CD4-positive, alpha-beta T cell (primary cell): ENCODE measurements around the gene HHATL. TPM values are rescaled to one million over a fixed set of nuclear protein-coding genes. Genes with fewer than 3 reads are reported as not detected.

ENCODE experiments used
- ATAC-seq: fragments of 200-7000 bp; cut with Tn5 transposase; one replicate; pipeline ENCODE4 v1.10.0; 2022; ENCODE audit warnings: mild to moderate bottlenecking; ENCODE audit not compliant: poor library complexity
- CTCF ChIA-PET: fragments of 350-600 bp; sonication (Branson Sonifier 250); formaldehyde crosslinking; loops from one replicate; lab custom pipeline; 2021; ENCODE audit warnings: antibody characterized with exemption, inconsistent platforms; lab: Charles Lee
- POLR2A ChIA-PET: fragments of 350-600 bp; sonication (Branson Sonifier 250); formaldehyde crosslinking; loops from one replicate; lab custom pipeline; 2021; ENCODE audit warnings: antibody characterized with exemption, inconsistent platforms; lab: Charles Lee
- DNase-seq, 14 experiments: peaks; one replicate each; pipeline ENCODE4 v3.0.0-alpha.2; 2013 to 2020; ENCODE audit warnings: mixed read lengths in 2 of 14
- H3K27ac ChIP-seq, 2 donors: one replicate each; pipeline versions ENCODE4 v1.5.1 to v1.7.0; 2013; ENCODE audit warnings: low read length in 2 of 2, low read depth in 1 of 2, mild to moderate bottlenecking in 1 of 2
- H3K27me3 ChIP-seq, 2 experiments: 1 replicate in 1 of 2; 2 replicates in 1 of 2; pipeline versions ENCODE4 v1.6.1 to v1.7.0; 2013; ENCODE audit warnings: low read length in 2 of 2, control low read depth in 1 of 2, mild to moderate bottlenecking in 1 of 2, moderate library complexity in 1 of 2; ENCODE audit not compliant: insufficient read depth in 2 of 2, control insufficient read depth in 1 of 2
- H3K36me3 ChIP-seq: one replicate; pipeline ENCODE4 v1.6.1; 2013; ENCODE audit warnings: low read length, control low read depth; ENCODE audit not compliant: insufficient read depth
- H3K4me1 ChIP-seq: one replicate; pipeline ENCODE4 v1.6.1; 2013; ENCODE audit warnings: low read length, control low read depth; ENCODE audit not compliant: insufficient read depth
- H3K4me3 ChIP-seq: one replicate; pipeline ENCODE4 v1.5.1; 2013; ENCODE audit warnings: mild to moderate bottlenecking, low read length, moderate library complexity
- H3K9me3 ChIP-seq, 2 experiments: 1 replicate in 1 of 2; 2 replicates in 1 of 2; pipeline versions ENCODE4 v1.6.1 to v1.7.0; 2013; ENCODE audit warnings: low read length in 2 of 2, mild to moderate bottlenecking in 2 of 2, control low read depth in 1 of 2, moderate library complexity in 1 of 2; ENCODE audit not compliant: control insufficient read depth in 1 of 2, insufficient read depth in 1 of 2
- H3K27ac Mint-ChIP-seq: one replicate; pipeline ENCODE4 v1.8.0; 2020; ENCODE audit warnings: mixed read lengths
- H3K27me3 Mint-ChIP-seq: one replicate; pipeline ENCODE4 v1.8.0; 2021; ENCODE audit warnings: mixed read lengths
- H3K36me3 Mint-ChIP-seq: one replicate; pipeline ENCODE4 v1.8.0; 2021; ENCODE audit warnings: low read depth, mixed read lengths
- H3K4me1 Mint-ChIP-seq: one replicate; pipeline ENCODE4 v1.8.0; 2021; ENCODE audit warnings: low read depth, mixed read lengths
- H3K4me3 Mint-ChIP-seq: one replicate; pipeline ENCODE4 v1.8.0; 2020; ENCODE audit warnings: mild to moderate bottlenecking, mixed read lengths
- H3K9me3 Mint-ChIP-seq: one replicate; pipeline ENCODE4 v1.8.0; 2020; ENCODE audit warnings: mixed read lengths
- intact Hi-C, 2 experiments: fragments of 100-400 bp; cut with DNase I in 1 of 2; cut with micrococcal nuclease in 1 of 2; formaldehyde crosslinking; loops; one replicate each; pipeline versions ENCODE4 v1.15.1 to v1.9.0; 2023 to 2025; cut with DNase I, micrococcal nuclease
- total RNA-seq, 174 experiments: library from RNA in 2 of 174; stranded (reverse) in 2 of 174; gene quantifications; one replicate each; pipeline ENCODE4 v1.2.3 and lab custom pipeline; 2021 to 2026
- TF ChIP-seq, protein P1 (sequence below): fragments of 200-600 bp; IDR thresholded peaks from one replicate; pipeline ENCODE4 v1.8.0; 2022; ENCODE audit warnings: antibody characterized with exemption, mild to moderate bottlenecking

The HHATL gene
- total RNA-seq, 2 experiments from 2014 or later: not detected

DNA sequence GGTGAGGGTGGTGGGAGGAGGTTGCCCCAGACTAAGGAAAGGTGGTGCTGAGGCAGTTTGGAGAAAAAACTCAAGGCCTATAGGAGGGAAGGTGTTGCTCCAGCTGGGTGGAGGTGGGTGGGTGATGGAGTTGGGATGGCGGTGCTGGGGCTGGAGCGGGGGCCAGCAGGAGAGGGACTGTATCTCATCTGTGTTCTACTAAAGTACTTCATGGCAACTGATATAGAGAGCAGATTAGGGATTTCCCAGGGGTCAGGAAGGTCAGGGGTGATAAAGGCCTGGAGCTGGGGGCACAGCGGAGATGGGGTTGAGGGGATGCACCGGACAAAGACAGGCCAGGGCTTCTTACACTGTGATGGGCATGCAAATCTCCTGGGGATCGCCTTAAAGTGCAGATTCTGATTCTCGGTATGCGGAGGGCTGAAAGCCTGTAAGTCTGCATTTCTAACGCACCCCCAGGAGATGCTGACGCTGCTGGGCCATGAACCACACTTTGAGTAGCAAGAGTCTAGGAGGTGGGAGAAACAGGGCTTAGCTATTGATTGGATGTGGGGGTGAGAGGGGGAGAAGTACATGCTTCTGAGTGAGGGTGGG lies 13.1 kb downstream of the HHATL start:
- H3K36me3 ChIP-seq: no peaks in the 10 kb centered on the region
- Mint-ChIP-seq H3K27me3 (peaks cover 32% of the 10 kb centered on the region), H3K4me1 (no peaks in the 10 kb centered on the region), H3K36me3 (no peaks in the 10 kb centered on the region), H3K4me3 (no peak overlapping the region), H3K27ac (no peak overlapping the region), H3K9me3 (no peaks in the 10 kb centered on the region)
- no peak overlapping the region for H3K27ac ChIP-seq
- ChIA-PET POLR2A (no interaction called here), CTCF (no interaction called here)
- TF ChIP-seq, protein P1, sequence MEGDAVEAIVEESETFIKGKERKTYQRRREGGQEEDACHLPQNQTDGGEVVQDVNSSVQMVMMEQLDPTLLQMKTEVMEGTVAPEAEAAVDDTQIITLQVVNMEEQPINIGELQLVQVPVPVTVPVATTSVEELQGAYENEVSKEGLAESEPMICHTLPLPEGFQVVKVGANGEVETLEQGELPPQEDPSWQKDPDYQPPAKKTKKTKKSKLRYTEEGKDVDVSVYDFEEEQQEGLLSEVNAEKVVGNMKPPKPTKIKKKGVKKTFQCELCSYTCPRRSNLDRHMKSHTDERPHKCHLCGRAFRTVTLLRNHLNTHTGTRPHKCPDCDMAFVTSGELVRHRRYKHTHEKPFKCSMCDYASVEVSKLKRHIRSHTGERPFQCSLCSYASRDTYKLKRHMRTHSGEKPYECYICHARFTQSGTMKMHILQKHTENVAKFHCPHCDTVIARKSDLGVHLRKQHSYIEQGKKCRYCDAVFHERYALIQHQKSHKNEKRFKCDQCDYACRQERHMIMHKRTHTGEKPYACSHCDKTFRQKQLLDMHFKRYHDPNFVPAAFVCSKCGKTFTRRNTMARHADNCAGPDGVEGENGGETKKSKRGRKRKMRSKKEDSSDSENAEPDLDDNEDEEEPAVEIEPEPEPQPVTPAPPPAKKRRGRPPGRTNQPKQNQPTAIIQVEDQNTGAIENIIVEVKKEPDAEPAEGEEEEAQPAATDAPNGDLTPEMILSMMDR: no peak
- intact Hi-C loops: no loop called here
- ATAC-seq (no peak), DNase-seq (no peak)
- peaks cover 0 to 2% of the 10 kb centered on the region in 2 experiments for H3K27me3 ChIP-seq
- H3K4me3 ChIP-seq: no peak overlapping the region
- no peaks in the 10 kb centered on the region for H3K9me3 ChIP-seq
- H3K4me1 ChIP-seq: no peaks in the 10 kb centered on the region

DNA sequence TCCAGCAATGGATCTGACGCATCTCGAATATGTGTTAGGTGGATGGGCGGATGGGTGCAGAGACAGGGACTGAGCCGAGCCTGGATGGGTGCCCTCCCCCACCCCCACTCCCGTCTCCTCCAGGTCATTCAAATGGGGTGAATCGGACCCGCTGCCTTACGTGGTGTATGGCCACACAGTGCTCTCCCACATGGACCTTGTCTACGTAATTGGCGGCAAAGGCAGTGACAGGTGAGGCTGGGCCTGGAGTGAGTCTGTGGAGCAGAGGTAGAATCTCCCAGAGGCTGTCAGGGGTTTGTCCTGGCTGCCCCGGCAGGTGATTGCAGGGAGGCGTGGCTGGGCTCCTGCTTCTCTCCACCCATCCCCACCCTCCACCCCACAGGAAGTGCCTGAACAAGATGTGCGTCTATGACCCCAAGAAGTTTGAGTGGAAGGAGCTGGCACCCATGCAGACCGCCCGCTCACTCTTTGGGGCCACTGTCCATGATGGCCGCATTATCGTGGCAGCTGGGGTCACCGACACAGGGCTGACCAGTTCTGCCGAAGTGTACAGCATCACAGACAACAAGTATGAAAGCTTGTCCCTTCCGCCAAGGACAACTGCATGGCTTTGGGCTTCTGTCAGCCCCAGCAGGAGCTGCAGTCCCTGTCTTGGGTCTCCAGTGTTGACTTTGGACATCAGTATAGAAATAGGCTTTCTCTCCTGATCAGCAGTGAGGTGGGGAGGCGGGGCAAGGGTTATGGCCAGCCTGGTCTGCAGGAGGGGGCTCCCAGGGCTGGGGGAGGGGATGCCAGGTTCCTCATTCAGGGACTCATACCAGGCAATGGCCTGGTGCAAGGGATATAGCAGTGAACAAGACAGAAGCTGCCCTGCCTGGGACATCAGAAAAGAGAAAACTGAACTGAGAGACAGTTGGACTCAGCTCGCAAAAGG lies 13.8 kb downstream of the HHATL start:
- CTCF ChIA-PET: no interaction called here
- peaks cover 34% of the 10 kb centered on the region for H3K27me3 Mint-ChIP-seq
- no peak for ATAC-seq

DNA sequence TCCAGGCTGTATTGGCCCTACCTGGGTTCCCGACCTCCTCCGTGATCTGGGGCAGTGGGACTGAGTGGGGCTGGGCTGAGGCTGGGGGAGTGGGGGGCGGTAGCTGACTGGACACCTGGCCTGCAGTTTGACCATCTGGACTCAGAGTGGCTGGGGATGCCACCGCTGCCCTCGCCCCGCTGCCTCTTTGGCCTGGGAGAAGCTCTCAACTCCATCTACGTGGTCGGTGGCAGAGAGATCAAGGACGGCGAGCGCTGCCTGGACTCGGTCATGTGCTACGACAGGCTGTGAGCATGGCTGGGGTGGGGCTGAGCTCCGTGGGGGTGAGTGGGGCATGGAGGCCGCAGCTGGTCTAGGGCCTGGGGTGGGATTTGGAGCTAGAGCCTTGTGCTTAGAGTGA lies 14.6 kb downstream of the HHATL start:
- Histone ChIP-seq H3K4me3 (no peak overlapping the region), H3K4me1 (no peaks in the 10 kb centered on the region), H3K9me3 (no peaks in the 10 kb centered on the region), H3K36me3 (no peaks in the 10 kb centered on the region), H3K27ac (no peak overlapping the region), H3K27me3 (peaks cover 0 to 2% of the 10 kb centered on the region in 2 experiments)
- DNase-seq (peak in 1 of 14 experiments; percentile 2), ATAC-seq (no peak)
- POLR2A ChIA-PET: no interaction called here
- Mint-ChIP-seq H3K27me3 (peaks cover 39% of the 10 kb centered on the region), H3K27ac (no peak overlapping the region), H3K36me3 (no peaks in the 10 kb centered on the region), H3K9me3 (no peaks in the 10 kb centered on the region), H3K4me3 (no peak overlapping the region), H3K4me1 (no peaks in the 10 kb centered on the region)
- TF ChIP-seq, protein P1: no peak
- intact Hi-C loops: no loop called here
- CTCF ChIA-PET: no interaction called here

More for the DNA sequence above, 13.8 kb downstream of the HHATL start:
- no peaks in the 10 kb centered on the region for H3K36me3 ChIP-seq
- POLR2A ChIA-PET: no interaction called here
- H3K4me1 ChIP-seq: no peaks in the 10 kb centered on the region
- no peaks in the 10 kb centered on the region for H3K9me3 ChIP-seq
- DNase-seq: no peak
- Mint-ChIP-seq H3K27ac (no peak overlapping the region), H3K4me3 (no peak overlapping the region), H3K36me3 (no peaks in the 10 kb centered on the region), H3K9me3 (no peaks in the 10 kb centered on the region), H3K4me1 (no peaks in the 10 kb centered on the region)
- intact Hi-C loops: no loop called here
- TF ChIP-seq, protein P1: no peak
- H3K4me3 ChIP-seq: no peak overlapping the region
- H3K27me3 ChIP-seq: peaks cover 0 to 2% of the 10 kb centered on the region in 2 experiments
- H3K27ac ChIP-seq: no peak overlapping the region
